C4-2B (cell line): ENCODE data around the gene UGT1A8.

Source experiments
- CTCF ChIP-seq: fragments of 450-650 bp; conservative IDR thresholded peaks from 2 replicates; pipeline ENCODE4 v1.5.1; 2017; ENCODE audit warnings: mild to moderate bottlenecking
- ZFX ChIP-seq: fragments of 450-650 bp; IDR thresholded peaks from 2 replicates; pipeline ENCODE4 v1.6.1; 2017

DNA sequence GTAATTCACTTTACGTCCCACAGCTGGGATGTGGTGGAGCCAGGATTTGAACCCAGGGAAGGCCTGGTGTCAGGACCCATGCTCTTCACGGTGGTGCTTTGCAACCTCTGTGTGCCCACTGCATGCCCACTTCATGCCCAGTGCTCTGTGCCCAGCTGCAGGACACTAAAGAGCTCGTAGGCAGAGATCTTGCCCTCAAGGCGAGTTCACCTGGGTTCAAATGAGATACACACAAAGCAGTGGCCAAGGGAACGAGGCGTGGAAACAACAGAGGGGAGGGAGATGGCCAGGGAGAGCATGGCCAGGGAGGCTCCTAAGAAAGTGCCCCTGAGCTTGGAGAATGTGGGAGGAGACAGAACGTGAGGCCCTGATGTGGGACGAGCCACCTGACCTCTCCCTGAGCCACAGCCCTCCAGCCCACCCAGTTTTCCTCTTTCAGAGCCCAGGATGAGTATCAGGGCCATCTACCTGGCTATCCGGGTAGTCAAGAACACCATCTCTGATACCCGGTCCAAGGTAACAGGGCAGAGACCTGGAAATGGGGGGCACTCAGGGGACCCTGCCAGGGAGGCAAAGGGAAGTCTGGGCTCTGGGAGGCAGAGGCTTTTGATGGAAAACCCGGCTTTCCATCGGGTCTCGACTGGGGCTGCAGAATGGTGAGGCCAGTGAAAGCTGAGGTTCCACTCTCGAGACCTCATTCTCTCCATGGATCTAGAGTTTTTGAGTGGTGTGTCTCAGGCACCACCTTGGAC is 181.1 kb downstream of the UGT1A8 start:
- TF ChIP-seq CTCF (no peak), ZFX (no peak)
